Fibroblast of skin of back (primary cell): ENCODE data around the gene MED9.

Experiments used
- DNase-seq: peaks from one replicate; pipeline ENCODE4 v3.0.0-alpha.2; 2013

The MED9 gene

GRCh38 chr17:17491546-17491988, 14.8 kb downstream of the MED9 start:
- DNase-seq: no peak

GRCh38 chr17:17492085-17492484, 15.3 kb downstream of the MED9 start:
- no peak for DNase-seq

- DNase-seq: no peak
Measured at GRCh38 chr17:17492571-17492970, 15.8 kb downstream of the MED9 start.

DNA sequence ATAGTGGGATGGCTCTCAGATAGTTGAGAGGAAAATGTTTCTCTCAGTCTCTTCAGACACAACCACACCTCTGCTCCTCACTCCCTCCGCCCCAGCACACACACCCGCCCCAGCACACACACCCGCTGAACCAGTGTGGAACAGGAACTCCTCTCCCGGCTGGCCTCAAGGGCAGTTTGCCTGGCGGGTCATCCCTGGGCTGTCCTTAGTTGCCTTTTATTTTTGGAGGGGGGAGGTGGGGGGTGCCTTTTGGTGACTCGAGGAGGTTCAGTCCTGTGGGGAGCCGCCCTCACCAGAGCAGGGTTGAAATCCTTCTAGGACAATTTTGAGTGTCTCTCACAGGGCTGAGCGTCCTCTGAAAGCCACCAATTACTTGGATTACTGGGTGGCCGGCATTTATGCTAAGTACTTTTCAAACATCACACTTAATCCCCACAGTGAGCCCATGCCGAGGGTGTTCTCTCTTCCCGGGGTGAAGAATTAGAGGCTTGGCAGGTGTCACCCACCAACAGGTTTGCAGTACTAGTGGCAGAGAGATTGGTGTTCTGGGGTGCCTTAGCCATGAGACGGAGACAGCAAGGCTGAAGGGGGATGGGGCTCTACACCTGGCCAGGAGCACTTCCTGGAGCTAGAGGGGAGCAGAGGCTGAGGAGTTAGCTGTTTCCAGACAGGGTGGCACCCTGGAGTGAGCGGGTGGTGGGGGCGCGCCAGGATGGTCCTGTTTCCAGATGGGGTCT, 16.6 kb downstream of the MED9 start:
- no peak for DNase-seq

DNA sequence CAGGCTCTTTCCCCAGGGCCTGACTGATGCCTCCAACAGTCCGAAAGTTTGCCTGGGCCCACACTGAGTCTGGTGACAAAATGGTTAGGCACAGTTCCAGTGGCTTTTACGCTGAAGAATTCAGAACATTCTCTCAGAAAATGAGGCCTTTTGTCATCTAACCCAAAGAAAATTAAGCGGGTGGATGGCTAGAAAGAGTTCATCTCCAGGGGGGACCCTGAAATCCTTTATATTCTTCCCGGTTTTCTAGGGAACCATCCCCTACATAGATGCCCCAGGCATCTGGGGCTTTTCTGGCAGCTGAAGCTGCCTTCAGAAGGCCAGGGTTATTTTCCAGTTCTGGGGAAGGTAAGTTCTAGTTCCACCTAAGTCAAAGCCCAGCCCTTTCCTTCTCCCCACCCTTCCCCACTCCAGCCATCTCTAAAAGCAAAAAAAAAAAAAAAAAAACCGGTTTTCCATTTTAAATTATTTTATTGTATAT, 17.2 kb downstream of the MED9 start:
- DNase-seq: no peak

- DNase-seq: no peak
Measured at GRCh38 chr17:17494499-17494869, 17.7 kb downstream of the MED9 start.

GRCh38 chr17:17494870-17495535, 18.2 kb downstream of the MED9 start:
- peak; percentile 50 for DNase-seq

- peak; percentile 9 for DNase-seq
Measured at GRCh38 chr17:17495536-17496188, 18.9 kb downstream of the MED9 start.

DNA sequence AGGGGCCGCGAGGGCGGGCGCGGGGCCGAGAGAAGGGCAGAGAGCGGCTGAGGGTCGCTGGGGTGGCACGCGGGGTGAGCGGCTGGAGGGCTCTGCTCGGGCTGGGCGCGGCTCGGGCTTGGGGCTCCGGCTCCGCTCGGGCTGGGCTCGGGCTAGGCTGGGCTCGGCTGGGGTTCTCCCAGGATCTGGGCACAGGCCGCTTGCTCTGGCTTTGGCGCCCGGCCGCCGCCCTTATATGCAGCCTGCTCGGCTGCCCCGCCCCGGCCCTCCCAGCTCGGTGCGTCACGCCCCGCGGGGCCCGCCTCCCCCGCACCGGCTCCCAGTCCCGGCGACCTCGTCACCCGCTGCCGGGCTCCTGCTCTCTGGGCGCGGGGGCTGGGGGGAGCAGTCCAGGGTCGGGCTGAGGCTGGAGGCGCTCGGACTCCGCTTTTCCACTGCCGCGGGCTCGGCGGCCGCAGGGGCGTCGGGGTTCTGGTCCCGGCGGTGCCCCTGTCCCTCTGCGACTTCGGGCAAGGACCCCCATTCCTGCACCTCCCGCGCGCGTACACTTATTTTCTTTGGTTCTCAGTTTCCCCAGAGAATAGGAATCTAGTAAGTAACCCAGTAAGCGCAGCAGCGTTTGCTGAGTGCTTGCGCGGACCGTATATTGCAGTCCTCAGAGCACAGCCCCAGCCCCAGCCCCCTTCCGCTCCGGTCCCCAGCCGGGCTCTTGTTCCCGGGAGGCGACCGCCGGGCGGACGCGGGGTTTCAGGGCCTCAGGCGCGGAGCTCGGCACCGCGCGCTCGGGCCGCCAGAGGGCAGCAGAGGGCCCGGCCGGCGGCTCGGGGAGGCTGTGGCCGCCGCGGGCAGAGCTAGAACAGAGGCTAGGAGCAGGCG, 19.6 kb downstream of the MED9 start, which contains the start of gene RASD1:
RASD1 (minus strand) TSS at position 207 of the 876 bp plus-strand sequence. CDS start 214 bp downstream, outside the sequence.
- peak; percentile 81 for DNase-seq

GRCh38 chr17:17497065-17497844, 20.5 kb downstream of the MED9 start:
- DNase-seq: peak; percentile 17

GRCh38 chr17:17497845-17498520, 21.2 kb downstream of the MED9 start:
- DNase-seq: no peak

GRCh38 chr17:17498606-17499301, 22.0 kb downstream of the MED9 start:
- DNase-seq: no peak

DNA sequence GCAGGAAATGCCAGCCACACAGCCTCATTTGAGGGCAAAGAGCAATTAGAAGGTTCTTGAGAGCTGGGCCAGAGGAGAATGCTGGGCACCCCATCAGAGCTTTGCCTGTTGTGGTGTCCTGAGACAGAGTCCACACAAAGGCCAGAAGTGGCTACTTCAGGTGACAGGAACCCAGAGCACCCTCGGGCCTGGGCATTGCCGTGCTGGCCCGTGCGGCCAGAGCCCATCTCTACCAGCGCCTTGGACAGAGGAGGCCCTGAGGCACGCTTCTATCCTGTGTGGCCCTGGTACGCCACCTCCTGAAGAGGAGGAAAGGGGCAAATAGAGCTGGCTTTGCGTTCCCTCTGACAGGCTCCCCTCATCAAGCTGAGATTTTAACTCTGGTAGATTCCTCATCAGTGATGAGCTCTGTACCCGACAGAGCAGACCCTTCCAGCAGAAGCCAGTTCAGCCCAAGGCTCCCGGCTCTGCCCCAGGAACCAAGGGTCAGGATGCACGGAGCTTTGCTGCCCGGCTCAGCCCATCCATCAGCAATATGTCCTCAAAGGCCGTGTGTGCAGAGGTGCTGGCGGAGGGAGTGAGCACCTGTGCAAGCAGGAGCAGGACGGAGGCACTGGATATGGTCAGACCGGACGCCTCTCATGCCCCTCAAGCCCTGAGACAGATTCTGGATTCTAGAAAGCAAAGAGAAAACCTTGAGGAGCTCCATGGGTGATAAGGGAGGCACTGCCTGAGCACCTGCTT, 22.8 kb downstream of the MED9 start:
- no peak for DNase-seq

GRCh38 chr17:17500999-17501605, 24.3 kb downstream of the MED9 start:
- DNase-seq: no peak

- no peak for DNase-seq
Measured at GRCh38 chr17:17502741-17503565, 26.2 kb downstream of the MED9 start.

- no peak for DNase-seq
Measured at GRCh38 chr17:17503566-17504130, 26.8 kb downstream of the MED9 start.

GRCh38 chr17:17504341-17505140, 27.7 kb downstream of the MED9 start:
- DNase-seq: no peak
